ENCODE results near the gene SLC25A5. TPM values are rescaled to one million over a fixed set of nuclear protein-coding genes. Genes with fewer than 3 reads are reported as not detected.

Gene SLC25A5
- total RNA-seq, 1 experiment from 2014 or later, result 573 TPM

GRCh38 chrX:119474615-119475388, 6.6 kb downstream of the SLC25A5 start:
- H3K27ac Mint-ChIP-seq, result no peak overlapping the region
- H3K9me3 Mint-ChIP-seq, result no peaks in the 10 kb centered on the region
- TF ChIP-seq ELF4 (CRISPR knock-in tag; IDR thresholded peaks at IDR 0.05; ENCODE audit: low read depth) (no peak), SOX15 (CRISPR knock-in tag; IDR thresholded peaks at IDR 0.05) (no peak), ETV6 (CRISPR knock-in tag; IDR thresholded peaks at IDR 0.05) (no peak), ATF6 (CRISPR knock-in tag; IDR thresholded peaks at IDR 0.05) (no peak), ZNF121 (CRISPR knock-in tag; IDR thresholded peaks at IDR 0.05) (no peak), NFYB (CRISPR knock-in tag; conservative IDR thresholded peaks at IDR 0.05; ENCODE audit: low read depth) (no peak), ZNF416 (CRISPR knock-in tag; IDR thresholded peaks at IDR 0.05) (no peak), CTCF (IDR thresholded peaks at IDR 0.05) (no peak)
- TF ChIP-seq, protein P1, sequence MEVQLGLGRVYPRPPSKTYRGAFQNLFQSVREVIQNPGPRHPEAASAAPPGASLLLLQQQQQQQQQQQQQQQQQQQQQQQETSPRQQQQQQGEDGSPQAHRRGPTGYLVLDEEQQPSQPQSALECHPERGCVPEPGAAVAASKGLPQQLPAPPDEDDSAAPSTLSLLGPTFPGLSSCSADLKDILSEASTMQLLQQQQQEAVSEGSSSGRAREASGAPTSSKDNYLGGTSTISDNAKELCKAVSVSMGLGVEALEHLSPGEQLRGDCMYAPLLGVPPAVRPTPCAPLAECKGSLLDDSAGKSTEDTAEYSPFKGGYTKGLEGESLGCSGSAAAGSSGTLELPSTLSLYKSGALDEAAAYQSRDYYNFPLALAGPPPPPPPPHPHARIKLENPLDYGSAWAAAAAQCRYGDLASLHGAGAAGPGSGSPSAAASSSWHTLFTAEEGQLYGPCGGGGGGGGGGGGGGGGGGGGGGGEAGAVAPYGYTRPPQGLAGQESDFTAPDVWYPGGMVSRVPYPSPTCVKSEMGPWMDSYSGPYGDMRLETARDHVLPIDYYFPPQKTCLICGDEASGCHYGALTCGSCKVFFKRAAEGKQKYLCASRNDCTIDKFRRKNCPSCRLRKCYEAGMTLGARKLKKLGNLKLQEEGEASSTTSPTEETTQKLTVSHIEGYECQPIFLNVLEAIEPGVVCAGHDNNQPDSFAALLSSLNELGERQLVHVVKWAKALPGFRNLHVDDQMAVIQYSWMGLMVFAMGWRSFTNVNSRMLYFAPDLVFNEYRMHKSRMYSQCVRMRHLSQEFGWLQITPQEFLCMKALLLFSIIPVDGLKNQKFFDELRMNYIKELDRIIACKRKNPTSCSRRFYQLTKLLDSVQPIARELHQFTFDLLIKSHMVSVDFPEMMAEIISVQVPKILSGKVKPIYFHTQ (CRISPR knock-in tag; IDR thresholded peaks at IDR 0.05), result no peak
- TF ChIP-seq, protein P2, sequence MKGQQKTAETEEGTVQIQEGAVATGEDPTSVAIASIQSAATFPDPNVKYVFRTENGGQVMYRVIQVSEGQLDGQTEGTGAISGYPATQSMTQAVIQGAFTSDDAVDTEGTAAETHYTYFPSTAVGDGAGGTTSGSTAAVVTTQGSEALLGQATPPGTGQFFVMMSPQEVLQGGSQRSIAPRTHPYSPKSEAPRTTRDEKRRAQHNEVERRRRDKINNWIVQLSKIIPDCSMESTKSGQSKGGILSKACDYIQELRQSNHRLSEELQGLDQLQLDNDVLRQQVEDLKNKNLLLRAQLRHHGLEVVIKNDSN (CRISPR knock-in tag; IDR thresholded peaks at IDR 0.05), result no peak
- TF ChIP-seq, protein P3, sequence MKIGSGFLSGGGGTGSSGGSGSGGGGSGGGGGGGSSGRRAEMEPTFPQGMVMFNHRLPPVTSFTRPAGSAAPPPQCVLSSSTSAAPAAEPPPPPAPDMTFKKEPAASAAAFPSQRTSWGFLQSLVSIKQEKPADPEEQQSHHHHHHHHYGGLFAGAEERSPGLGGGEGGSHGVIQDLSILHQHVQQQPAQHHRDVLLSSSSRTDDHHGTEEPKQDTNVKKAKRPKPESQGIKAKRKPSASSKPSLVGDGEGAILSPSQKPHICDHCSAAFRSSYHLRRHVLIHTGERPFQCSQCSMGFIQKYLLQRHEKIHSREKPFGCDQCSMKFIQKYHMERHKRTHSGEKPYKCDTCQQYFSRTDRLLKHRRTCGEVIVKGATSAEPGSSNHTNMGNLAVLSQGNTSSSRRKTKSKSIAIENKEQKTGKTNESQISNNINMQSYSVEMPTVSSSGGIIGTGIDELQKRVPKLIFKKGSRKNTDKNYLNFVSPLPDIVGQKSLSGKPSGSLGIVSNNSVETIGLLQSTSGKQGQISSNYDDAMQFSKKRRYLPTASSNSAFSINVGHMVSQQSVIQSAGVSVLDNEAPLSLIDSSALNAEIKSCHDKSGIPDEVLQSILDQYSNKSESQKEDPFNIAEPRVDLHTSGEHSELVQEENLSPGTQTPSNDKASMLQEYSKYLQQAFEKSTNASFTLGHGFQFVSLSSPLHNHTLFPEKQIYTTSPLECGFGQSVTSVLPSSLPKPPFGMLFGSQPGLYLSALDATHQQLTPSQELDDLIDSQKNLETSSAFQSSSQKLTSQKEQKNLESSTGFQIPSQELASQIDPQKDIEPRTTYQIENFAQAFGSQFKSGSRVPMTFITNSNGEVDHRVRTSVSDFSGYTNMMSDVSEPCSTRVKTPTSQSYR (CRISPR knock-in tag; IDR thresholded peaks at IDR 0.05), result no peak
- no peaks in the 10 kb centered on the region for H3K27me3 Mint-ChIP-seq (ENCODE audit: low read depth)
- ChIA-PET CTCF (interaction anchor here (0.9 to 2.1 kb wide), 4 partner anchors 8 to 283 kb away, joined by 3 to 9 read pairs (median 4); no protein-coding TSS in a partner anchor), POLR2A (no interaction called here)
- H3K4me3 Mint-ChIP-seq, result no peak overlapping the region
- H3K36me3 Mint-ChIP-seq, result peaks cover 12% of the 10 kb centered on the region
- no peak for ATAC-seq
- H3K4me1 Mint-ChIP-seq, result no peaks in the 10 kb centered on the region
- DNase-seq (ENCODE audit: low spot score), result no peak

- no peak for ATAC-seq
- Mint-ChIP-seq H3K36me3 (peaks cover 4% of the 10 kb centered on the region), H3K4me3 (no peak overlapping the region), H3K9me3 (no peaks in the 10 kb centered on the region), H3K4me1 (no peaks in the 10 kb centered on the region), H3K27me3 (ENCODE audit: low read depth) (no peaks in the 10 kb centered on the region), H3K27ac (no peak overlapping the region)
- POLR2A ChIA-PET, result interaction anchor here (0.6 kb wide), 1 partner anchor 11 kb away, joined by 3 read pairs; no protein-coding TSS in a partner anchor
- CTCF ChIA-PET, result interaction anchor here (0.6 to 1.0 kb wide), 2 partner anchors 282 to 283 kb away, joined by 3 to 5 read pairs; partner anchors contain the start of gene SOWAHD
- no peak for DNase-seq (ENCODE audit: low spot score)
- TF ChIP-seq SMAD4 (CRISPR knock-in tag; IDR thresholded peaks at IDR 0.05) (no peak), ZNF138 (CRISPR knock-in tag; conservative IDR thresholded peaks at IDR 0.05) (no peak), TCF7 (CRISPR knock-in tag; IDR thresholded peaks at IDR 0.05; ENCODE audit: low read depth) (no peak), FOXP4 (CRISPR knock-in tag; IDR thresholded peaks at IDR 0.05) (no peak), ZNF396 (CRISPR knock-in tag; IDR thresholded peaks at IDR 0.05; ENCODE audit: borderline replicate concordance) (no peak), SP1 (CRISPR knock-in tag; conservative IDR thresholded peaks at IDR 0.05) (no peak), HMGA2 (CRISPR knock-in tag; IDR thresholded peaks at IDR 0.05) (no peak), IRF2 (CRISPR knock-in tag; IDR thresholded peaks at IDR 0.05; ENCODE audit: borderline replicate concordance, low read depth) (no peak), RORB (CRISPR knock-in tag; IDR thresholded peaks at IDR 0.05) (no peak), ZNF263 (CRISPR knock-in tag; IDR thresholded peaks at IDR 0.05; ENCODE audit: low read depth) (no peak)
- TF ChIP-seq, protein P2 (CRISPR knock-in tag; IDR thresholded peaks at IDR 0.05), result no peak
These were observed 7.3 kb downstream of the SLC25A5 start for GRCh38 chrX:119475389-119476101.
